SU-DHL-6 (cell line): Measurements from ENCODE around the gene NHS.

Experiments
- H2AFZ ChIP-seq: fragments of 200-600 bp; sonication (generic); 2 replicates; pipeline ENCODE4 v1.6.1; 2014; ENCODE audit warnings: low read depth, mild to moderate bottlenecking, moderate library complexity, mixed read lengths, antibody characterized with exemption, low read length; ENCODE audit not compliant: severe bottlenecking
- H3F3A ChIP-seq: fragments of 200-600 bp; shearing (Covaris generic); 2 replicates; pipeline ENCODE4 v1.6.0; 2016; ENCODE audit warnings: antibody characterized with exemption, mild to moderate bottlenecking; ENCODE audit not compliant: insufficient read depth
- H3K27ac ChIP-seq: fragments of 200-600 bp; sonication (generic); 2 replicates; pipeline ENCODE4 v1.5.1; 2016; ENCODE audit warnings: low read depth, mild to moderate bottlenecking, low read length, moderate library complexity, mixed read lengths
- H3K27me3 ChIP-seq: fragments of 200-600 bp; sonication (generic), shearing (Covaris generic); 2 replicates; pipeline ENCODE4 v1.6.0; 2014; ENCODE audit warnings: mild to moderate bottlenecking, low read length
- H3K36me3 ChIP-seq: fragments of 200-600 bp; sonication (generic); 2 replicates; pipeline ENCODE4 v1.6.1; 2014; ENCODE audit warnings: mild to moderate bottlenecking, low read length, mixed read lengths
- H3K4me2 ChIP-seq: fragments of 300-600, 200-600 bp; shearing (Covaris generic), sonication (generic); 2 replicates; pipeline ENCODE4 v1.6.0; 2014; ENCODE audit warnings: low read length, low read depth, mild to moderate bottlenecking; ENCODE audit not compliant: poor library complexity, severe bottlenecking
- H3K4me3 ChIP-seq: fragments of 200-600 bp; sonication (generic); 2 replicates; pipeline ENCODE4 v1.5.1; 2014; ENCODE audit warnings: antibody characterized with exemption, low read length, mild to moderate bottlenecking, mixed read lengths; ENCODE audit not compliant: insufficient read depth, poor library complexity, severe bottlenecking
- H3K79me2 ChIP-seq: fragments of 200-600 bp; sonication (generic); 2 replicates; pipeline ENCODE4 v1.6.1; 2014; ENCODE audit warnings: mild to moderate bottlenecking, low read length, moderate library complexity; ENCODE audit not compliant: insufficient read depth
- H3K9ac ChIP-seq: fragments of 200-600 bp; sonication (generic); 2 replicates; pipeline ENCODE4 v1.7.0; 2014; ENCODE audit warnings: mild to moderate bottlenecking, low read length
- H3K9me2 ChIP-seq: fragments of 200-600 bp; sonication (generic); replicated peaks from 2 replicates; pipeline ENCODE4 v1.6.1; 2014; ENCODE audit warnings: low read length; ENCODE audit not compliant: insufficient read depth
- H3K9me3 ChIP-seq: fragments of 200-600 bp; sonication (generic); 2 replicates; pipeline ENCODE4 v1.6.1; 2014; ENCODE audit warnings: low read length, mixed read lengths; ENCODE audit not compliant: insufficient read depth
- H4K20me1 ChIP-seq: fragments of 200-600 bp; sonication (generic); 2 replicates; pipeline ENCODE4 v1.6.1; 2014; ENCODE audit warnings: low read depth, mild to moderate bottlenecking, antibody characterized with exemption, low read length, moderate library complexity, mixed read lengths
- EZH2phosphoT487 ChIP-seq: fragments of 200-600 bp; sonication (generic), shearing (Covaris generic); conservative IDR thresholded peaks from 2 replicates; pipeline ENCODE4 v1.6.1; 2018; ENCODE audit warnings: mild to moderate bottlenecking, antibody characterized with exemption, low read length, moderate library complexity, mixed read lengths
- TF ChIP-seq, protein P1 (sequence below): fragments of 200-600 bp; sonication (generic); IDR thresholded peaks from one replicate; pipeline ENCODE4 v1.5.1; 2017; ENCODE audit warnings: antibody characterized with exemption, mild to moderate bottlenecking, low read length, moderate library complexity; ENCODE audit not compliant: insufficient read depth, poor library complexity, severe bottlenecking

The NHS gene

DNA sequence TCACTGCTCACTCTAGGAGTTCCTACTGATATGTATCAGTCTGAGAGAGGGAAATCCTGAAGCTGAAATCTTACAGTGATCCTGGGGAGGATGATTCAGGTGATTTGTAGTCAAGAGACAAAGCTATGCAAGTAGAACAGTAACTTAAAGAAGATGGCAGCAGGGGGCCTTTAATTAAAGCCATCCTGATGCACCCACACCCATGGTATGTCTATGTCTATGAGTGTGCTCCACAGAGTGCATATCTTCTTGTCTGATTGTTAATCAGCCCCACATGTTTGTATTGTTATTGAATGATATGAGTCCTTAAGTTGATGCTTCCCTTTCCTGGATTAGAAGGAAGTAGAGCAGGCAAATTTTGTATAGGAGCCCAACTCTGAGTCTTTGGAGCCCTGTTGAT, 78.8 kb downstream of the NHS start:
- TF ChIP-seq, protein P1, sequence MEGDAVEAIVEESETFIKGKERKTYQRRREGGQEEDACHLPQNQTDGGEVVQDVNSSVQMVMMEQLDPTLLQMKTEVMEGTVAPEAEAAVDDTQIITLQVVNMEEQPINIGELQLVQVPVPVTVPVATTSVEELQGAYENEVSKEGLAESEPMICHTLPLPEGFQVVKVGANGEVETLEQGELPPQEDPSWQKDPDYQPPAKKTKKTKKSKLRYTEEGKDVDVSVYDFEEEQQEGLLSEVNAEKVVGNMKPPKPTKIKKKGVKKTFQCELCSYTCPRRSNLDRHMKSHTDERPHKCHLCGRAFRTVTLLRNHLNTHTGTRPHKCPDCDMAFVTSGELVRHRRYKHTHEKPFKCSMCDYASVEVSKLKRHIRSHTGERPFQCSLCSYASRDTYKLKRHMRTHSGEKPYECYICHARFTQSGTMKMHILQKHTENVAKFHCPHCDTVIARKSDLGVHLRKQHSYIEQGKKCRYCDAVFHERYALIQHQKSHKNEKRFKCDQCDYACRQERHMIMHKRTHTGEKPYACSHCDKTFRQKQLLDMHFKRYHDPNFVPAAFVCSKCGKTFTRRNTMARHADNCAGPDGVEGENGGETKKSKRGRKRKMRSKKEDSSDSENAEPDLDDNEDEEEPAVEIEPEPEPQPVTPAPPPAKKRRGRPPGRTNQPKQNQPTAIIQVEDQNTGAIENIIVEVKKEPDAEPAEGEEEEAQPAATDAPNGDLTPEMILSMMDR: no peak
- no peak for TF ChIP-seq EZH2phosphoT487

DNA sequence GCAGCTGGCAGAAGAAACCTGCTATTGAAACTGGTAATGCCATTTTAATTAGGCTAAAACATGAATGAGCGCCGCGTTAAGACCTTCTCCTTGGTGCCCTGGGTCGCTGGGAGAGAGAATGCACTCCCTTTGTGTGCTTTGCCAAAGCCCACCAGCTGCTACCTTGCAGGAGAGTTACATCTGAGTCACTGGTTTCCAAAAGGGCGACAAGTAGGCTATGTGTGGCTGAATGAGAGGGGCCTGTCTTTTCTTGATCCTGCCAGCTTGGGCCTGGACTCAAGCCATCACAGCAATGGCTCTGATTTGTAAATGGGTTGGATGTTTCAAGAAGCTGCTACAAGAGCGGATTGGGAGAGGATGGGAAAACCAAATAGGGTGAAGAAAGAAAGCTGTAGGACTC, 81.5 kb downstream of the NHS start:
- no peaks in the 10 kb centered on the region for H3F3A ChIP-seq
- H3K36me3 ChIP-seq: no peaks in the 10 kb centered on the region
- H4K20me1 ChIP-seq: no peaks in the 10 kb centered on the region
- H3K4me3 ChIP-seq: no peak overlapping the region
- no peak overlapping the region for H3K4me2 ChIP-seq
- H3K9ac ChIP-seq: no peak overlapping the region
- H3K9me2 ChIP-seq: no peaks in the 10 kb centered on the region
- H3K27ac ChIP-seq: no peak overlapping the region
- TF ChIP-seq EZH2phosphoT487: no peak
- TF ChIP-seq, protein P1: no peak
- H2AFZ ChIP-seq: no peak overlapping the region
- H3K27me3 ChIP-seq: no peaks in the 10 kb centered on the region
- no peaks in the 10 kb centered on the region for H3K79me2 ChIP-seq
- H3K9me3 ChIP-seq: no peaks in the 10 kb centered on the region

More for the DNA sequence above, 78.8 kb downstream of the NHS start:
- no peaks in the 10 kb centered on the region for H3K79me2 ChIP-seq
- no peaks in the 10 kb centered on the region for H3K36me3 ChIP-seq
- H3K4me2 ChIP-seq: no peak overlapping the region
- H3K9me3 ChIP-seq: no peaks in the 10 kb centered on the region
- H3F3A ChIP-seq: no peaks in the 10 kb centered on the region
- H3K4me3 ChIP-seq: no peak overlapping the region
- H3K27ac ChIP-seq: no peak overlapping the region
- no peaks in the 10 kb centered on the region for H3K9me2 ChIP-seq
- no peaks in the 10 kb centered on the region for H3K27me3 ChIP-seq
- H3K9ac ChIP-seq: no peak overlapping the region
- no peak overlapping the region for H2AFZ ChIP-seq
- no peaks in the 10 kb centered on the region for H4K20me1 ChIP-seq

DNA sequence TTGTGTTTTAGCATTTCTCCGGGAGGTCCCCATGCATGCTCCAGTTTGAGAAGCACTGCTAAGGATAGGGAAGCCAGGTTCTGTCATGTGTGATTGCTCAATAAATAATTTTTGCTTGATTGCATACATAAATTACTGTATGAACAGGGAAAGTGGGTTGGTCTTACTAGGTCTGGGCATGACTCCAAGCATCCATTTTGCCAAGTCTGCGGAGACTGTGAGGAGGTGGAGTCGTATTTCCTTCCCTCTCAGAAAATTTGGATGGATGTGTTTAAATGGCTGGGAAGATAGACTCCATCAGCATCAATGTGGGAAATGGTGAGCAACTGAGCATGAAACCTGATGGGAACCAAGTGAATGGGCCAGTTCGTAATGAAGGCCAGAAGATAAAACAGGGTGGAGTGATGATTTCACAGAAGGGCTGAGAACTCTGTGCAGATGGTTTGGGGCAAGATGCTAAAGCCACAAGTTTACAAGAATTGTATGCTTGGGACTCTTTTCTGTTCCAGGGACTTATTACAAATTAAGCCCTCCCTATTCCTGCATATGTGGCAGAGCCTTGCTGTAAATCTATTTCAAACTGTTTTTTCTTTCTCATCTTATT, 84.1 kb downstream of the NHS start:
- no peak overlapping the region for H3K4me2 ChIP-seq
- no peak overlapping the region for H2AFZ ChIP-seq
- no peaks in the 10 kb centered on the region for H3F3A ChIP-seq
- H3K27ac ChIP-seq: no peak overlapping the region
- no peaks in the 10 kb centered on the region for H4K20me1 ChIP-seq
- no peaks in the 10 kb centered on the region for H3K27me3 ChIP-seq
- H3K9me2 ChIP-seq: no peaks in the 10 kb centered on the region
- H3K4me3 ChIP-seq: no peak overlapping the region
- H3K9me3 ChIP-seq: no peaks in the 10 kb centered on the region
- TF ChIP-seq, protein P1: no peak
- no peak for TF ChIP-seq EZH2phosphoT487
- no peak overlapping the region for H3K9ac ChIP-seq
- no peaks in the 10 kb centered on the region for H3K36me3 ChIP-seq
- H3K79me2 ChIP-seq: no peaks in the 10 kb centered on the region
